ES-I3 (cell line): ENCODE data around the gene SLC9A5.

ENCODE experiments used
- H3K36me3 ChIP-seq: 2 replicates; pipeline ENCODE4 v1.6.1; 2013; ENCODE audit warnings: mild to moderate bottlenecking, low read length, control low read depth, moderate library complexity; ENCODE audit not compliant: insufficient read depth
- H3K4me1 ChIP-seq: 2 replicates; pipeline ENCODE4 v1.6.1; 2013; ENCODE audit warnings: mild to moderate bottlenecking, control low read depth, low read length; ENCODE audit not compliant: insufficient read depth
- H3K9ac ChIP-seq: 2 replicates; pipeline ENCODE4 v1.6.1; 2013; ENCODE audit warnings: low read depth, mild to moderate bottlenecking, low read length, moderate library complexity
- H3K9me3 ChIP-seq: 2 replicates; pipeline ENCODE4 v1.6.1; 2013; ENCODE audit warnings: mild to moderate bottlenecking, low read length, moderate library complexity; ENCODE audit not compliant: control insufficient read depth, insufficient read depth

The SLC9A5 gene

GRCh38 chr16:67252609-67253497 lies 4.1 kb downstream of the SLC9A5 start:
- no peaks in the 10 kb centered on the region for H3K36me3 ChIP-seq

GRCh38 chr16:67254801-67255552 lies 6.2 kb downstream of the SLC9A5 start:
- no peaks in the 10 kb centered on the region for H3K4me1 ChIP-seq
- H3K9ac ChIP-seq, result no peak overlapping the region
- H3K36me3 ChIP-seq, result no peaks in the 10 kb centered on the region
- no peaks in the 10 kb centered on the region for H3K9me3 ChIP-seq

More at GRCh38 chr16:67252609-67253497, 4.1 kb downstream of the SLC9A5 start:
- H3K9ac ChIP-seq, result no peak overlapping the region
- peaks cover 7% of the 10 kb centered on the region; the same call in 1 of the 2 replicates for H3K4me1 ChIP-seq
- H3K9me3 ChIP-seq, result no peaks in the 10 kb centered on the region

- Histone ChIP-seq H3K4me1 (no peaks in the 10 kb centered on the region), H3K9me3 (no peaks in the 10 kb centered on the region), H3K9ac (no peak overlapping the region), H3K36me3 (no peaks in the 10 kb centered on the region)
Measured at GRCh38 chr16:67255553-67256221, 6.9 kb downstream of the SLC9A5 start.

GRCh38 chr16:67256701-67257230 lies 8.0 kb downstream of the SLC9A5 start:
- H3K9me3 ChIP-seq, result no peaks in the 10 kb centered on the region
- no peaks in the 10 kb centered on the region for H3K36me3 ChIP-seq
- H3K9ac ChIP-seq, result no peak overlapping the region
- H3K4me1 ChIP-seq, result no peaks in the 10 kb centered on the region

GRCh38 chr16:67257486-67258160 lies 8.8 kb downstream of the SLC9A5 start:
- Histone ChIP-seq H3K9ac (no peak overlapping the region), H3K9me3 (no peaks in the 10 kb centered on the region), H3K36me3 (no peaks in the 10 kb centered on the region), H3K4me1 (no peaks in the 10 kb centered on the region)

- Histone ChIP-seq H3K9me3 (no peaks in the 10 kb centered on the region), H3K9ac (no peak overlapping the region), H3K4me1 (no peaks in the 10 kb centered on the region), H3K36me3 (no peaks in the 10 kb centered on the region)
Measured at GRCh38 chr16:67258161-67258835, 9.5 kb downstream of the SLC9A5 start.

- no peak overlapping the region for H3K9ac ChIP-seq
- H3K4me1 ChIP-seq, result no peaks in the 10 kb centered on the region
- H3K36me3 ChIP-seq, result no peaks in the 10 kb centered on the region
- H3K9me3 ChIP-seq, result no peaks in the 10 kb centered on the region
Measured at GRCh38 chr16:67259705-67260104, 10.9 kb downstream of the SLC9A5 start.

GRCh38 chr16:67260426-67261063 lies 11.8 kb downstream of the SLC9A5 start:
- H3K4me1 ChIP-seq, result no peaks in the 10 kb centered on the region
- no peak overlapping the region for H3K9ac ChIP-seq
- no peaks in the 10 kb centered on the region for H3K36me3 ChIP-seq
- H3K9me3 ChIP-seq, result no peaks in the 10 kb centered on the region

GRCh38 chr16:67263201-67263600 lies 14.4 kb downstream of the SLC9A5 start:
- H3K9me3 ChIP-seq, result no peaks in the 10 kb centered on the region
- no peaks in the 10 kb centered on the region for H3K4me1 ChIP-seq
- H3K36me3 ChIP-seq, result no peaks in the 10 kb centered on the region
- H3K9ac ChIP-seq, result no peak overlapping the region

GRCh38 chr16:67264277-67264676 lies 15.5 kb downstream of the SLC9A5 start:
- H3K36me3 ChIP-seq, result no peaks in the 10 kb centered on the region
- no peaks in the 10 kb centered on the region for H3K9me3 ChIP-seq
- H3K9ac ChIP-seq, result no peak overlapping the region
- no peaks in the 10 kb centered on the region for H3K4me1 ChIP-seq

GRCh38 chr16:67264866-67265265 lies 16.1 kb downstream of the SLC9A5 start:
- Histone ChIP-seq H3K9me3 (no peaks in the 10 kb centered on the region), H3K9ac (no peak overlapping the region)

GRCh38 chr16:67265834-67266233 lies 17.1 kb downstream of the SLC9A5 start:
- Histone ChIP-seq H3K4me1 (peaks cover 5% of the 10 kb centered on the region; the same call in 1 of the 2 replicates), H3K36me3 (no peaks in the 10 kb centered on the region), H3K9me3 (no peaks in the 10 kb centered on the region), H3K9ac (no peak overlapping the region)

More at GRCh38 chr16:67264866-67265265, 16.1 kb downstream of the SLC9A5 start:
- H3K36me3 ChIP-seq, result no peaks in the 10 kb centered on the region
- peaks cover 4% of the 10 kb centered on the region; the same call in 1 of the 2 replicates for H3K4me1 ChIP-seq

GRCh38 chr16:67268136-67268579 lies 19.4 kb downstream of the SLC9A5 start:
- H3K4me1 ChIP-seq, result peaks cover 5% of the 10 kb centered on the region; the same call in 1 of the 2 replicates
- no peaks in the 10 kb centered on the region for H3K9me3 ChIP-seq
- H3K36me3 ChIP-seq, result no peaks in the 10 kb centered on the region
- no peak overlapping the region for H3K9ac ChIP-seq
